AG04449 (cell line): ENCODE data around the gene KIF26A.
"Not testable (repeated sequence)": the region's sequence is repeated elsewhere in the genome, so short reads cannot be mapped to it uniquely, and the experiment has no call there.

Experiments used
- CTCF ChIA-PET: fragments of 350-600 bp; formaldehyde crosslinking; extraction: SDS; loops from one replicate; lab custom pipeline; 2021; ENCODE audit warnings: antibody characterized with exemption; lab: Yijun Ruan, JAX
- POLR2A ChIA-PET: fragments of 400-600, 350-600 bp; formaldehyde crosslinking; extraction: SDS; loops from one replicate; lab custom pipeline; 2020; ENCODE audit warnings: antibody characterized with exemption, inconsistent platforms; lab: Yijun Ruan, JAX
- DNase-seq: peaks from one replicate; pipeline ENCODE4 v3.0.0-alpha.2; 2010; ENCODE audit warnings: low read depth, low spot score
- H3K4me3 ChIP-seq: 2 replicates; pipeline ENCODE4 v1.5.1; 2011; ENCODE audit warnings: low read depth, mild to moderate bottlenecking, control low read depth, low read length
- CTCF ChIP-seq: IDR thresholded peaks from one replicate; pipeline ENCODE4 v1.5.1; 2011; ENCODE audit warnings: mild to moderate bottlenecking, moderate library complexity, low read length, control low read depth, inconsistent platforms; ENCODE audit not compliant: insufficient read depth; ENCODE audit errors: missing control alignments

The KIF26A gene

GRCh38 chr14:104205781-104206180, 67.4 kb downstream of the KIF26A start:
- TF ChIP-seq CTCF = no peak
- no peak for DNase-seq
- CTCF ChIA-PET = no interaction called here
- no peak overlapping the region for H3K4me3 ChIP-seq
- POLR2A ChIA-PET = no interaction called here

GRCh38 chr14:104206281-104206904, 68.0 kb downstream of the KIF26A start:
- POLR2A ChIA-PET = no interaction called here
- no peak for DNase-seq
- H3K4me3 ChIP-seq = no peak overlapping the region
- CTCF ChIA-PET = no interaction called here
- TF ChIP-seq CTCF = no peak

DNA sequence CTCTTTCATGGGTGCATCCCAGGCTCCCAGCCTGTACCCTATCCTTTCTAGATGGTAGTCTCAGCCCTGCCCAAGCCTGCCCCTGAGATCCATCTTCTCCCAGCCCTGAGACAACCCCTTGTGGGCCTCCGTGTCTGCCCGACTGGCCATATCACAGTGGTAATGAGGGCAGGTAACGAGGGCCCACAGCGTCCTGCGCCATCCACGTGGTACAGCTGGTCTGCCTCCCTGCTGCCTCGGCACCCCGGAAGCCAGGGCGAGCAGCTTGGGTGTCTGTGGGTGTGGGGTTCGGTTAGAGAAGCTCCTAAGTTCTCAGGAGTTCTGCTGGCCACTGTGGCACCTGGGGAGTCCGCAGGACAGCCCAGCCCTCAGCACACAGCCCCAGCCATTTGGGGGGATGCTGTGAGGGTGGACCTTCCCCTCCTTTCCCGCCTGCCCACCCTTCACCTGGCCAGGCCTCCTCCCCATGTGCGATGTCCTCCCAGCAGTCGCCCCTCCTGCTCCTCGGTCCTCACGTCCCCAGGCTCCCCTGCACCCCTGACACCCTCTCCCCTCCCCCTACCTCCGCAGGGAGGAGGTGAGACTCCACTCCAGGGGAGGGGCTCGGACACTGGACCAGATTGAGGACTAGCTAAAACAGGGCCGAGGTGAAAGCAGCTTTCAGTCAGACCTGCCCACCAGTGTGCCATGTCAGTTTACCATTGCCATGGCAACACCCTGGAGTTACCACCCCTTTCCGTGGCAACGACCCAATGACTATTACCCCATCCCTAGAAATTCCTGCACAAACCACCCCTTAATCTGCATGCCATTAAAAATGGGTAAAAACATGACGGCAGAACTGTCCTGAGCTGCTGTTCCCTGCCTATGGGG, 69.0 kb downstream of the KIF26A start:
- H3K4me3 ChIP-seq = no peak overlapping the region
- no peak for TF ChIP-seq CTCF
- no peak for DNase-seq
- CTCF ChIA-PET = no interaction called here
- POLR2A ChIA-PET = no interaction called here

- POLR2A ChIA-PET, CTCF ChIA-PET, DNase-seq, H3K4me3 ChIP-seq: not testable (repeated sequence)
Measured at GRCh38 chr14:104208015-104208295, 69.6 kb downstream of the KIF26A start.

GRCh38 chr14:104208331-104208730, 69.9 kb downstream of the KIF26A start:
- DNase-seq, POLR2A ChIA-PET, H3K4me3 ChIP-seq, CTCF ChIA-PET: not testable (repeated sequence)

- CTCF ChIA-PET, H3K4me3 ChIP-seq, DNase-seq, POLR2A ChIA-PET: not testable (repeated sequence)
Measured at GRCh38 chr14:104209071-104209470, 70.7 kb downstream of the KIF26A start.

DNA sequence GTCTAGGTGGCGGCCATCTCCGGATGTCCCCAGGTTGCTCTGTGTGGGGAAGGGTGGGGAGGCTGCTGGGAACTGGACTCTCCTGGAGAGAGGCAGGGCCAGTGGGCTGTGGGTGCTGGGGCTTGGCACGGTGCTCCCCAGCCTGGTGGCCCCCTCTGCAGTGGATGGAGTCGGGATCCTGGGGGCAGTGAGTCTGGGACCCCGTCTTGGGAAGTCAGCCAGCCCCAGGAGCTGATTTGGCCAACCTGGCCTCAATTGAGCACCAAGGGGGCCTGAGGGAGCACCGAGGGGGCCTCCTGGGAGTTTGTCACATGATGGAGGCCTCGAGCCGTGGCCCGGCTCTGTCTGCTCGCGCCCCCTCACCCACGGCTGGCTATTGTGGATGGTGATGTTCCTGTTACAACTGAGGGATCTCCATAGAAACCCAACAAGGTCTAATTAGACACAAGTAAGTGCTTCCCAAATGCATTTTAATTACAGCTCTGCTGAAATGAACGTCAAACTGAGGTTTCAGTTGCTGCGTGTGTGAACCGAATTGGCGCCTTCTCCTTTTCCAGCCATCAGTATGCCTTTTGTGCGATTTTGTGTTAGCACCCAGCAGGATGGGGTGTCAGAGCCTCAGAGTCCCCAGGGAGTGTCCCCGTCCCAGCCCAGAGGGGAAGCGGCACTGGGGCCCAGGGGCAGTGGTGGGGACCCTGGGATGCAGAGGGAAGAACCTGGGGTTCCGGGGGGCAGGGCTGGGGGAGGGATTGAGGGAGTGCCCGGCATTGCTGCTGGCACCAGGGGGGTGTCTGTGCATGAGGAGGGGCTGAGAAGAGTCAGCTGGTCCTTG, 71.8 kb downstream of the KIF26A start:
- no peak for DNase-seq
- POLR2A ChIA-PET = no interaction called here
- CTCF ChIA-PET = no interaction called here
- TF ChIP-seq CTCF = no peak
- H3K4me3 ChIP-seq = no peak overlapping the region
